ENCODE data around the gene D2HGDH. TPM values are rescaled to one million over a fixed set of nuclear protein-coding genes. Genes with fewer than 3 reads are reported as not detected.

The D2HGDH gene
- total RNA-seq, 4 donors from 2014 or later: 5.3 to 54.4 (median 13.7) TPM

Other genes starting within 250 kb of the D2HGDH start
- 100 to 1,000 TPM in 3 of 4 donors, 10 to 100 TPM in 1; 77.6 to 191 (median 165) TPM for gene STK25, start 226.0 kb upstream of the D2HGDH start, total RNA-seq
- gene BOK, start 175.9 kb upstream of the D2HGDH start, total RNA-seq: 10 to 100 TPM; 22.9 to 31.2 (median 26.4) TPM
- 10 to 100 TPM; 21.2 to 42.7 (median 28.9) TPM for gene THAP4, start 97.5 kb upstream of the D2HGDH start, total RNA-seq
- gene ATG4B, start 96.9 kb upstream of the D2HGDH start, total RNA-seq: 10 to 100 TPM; 14.4 to 99.8 (median 56.7) TPM
- gene DTYMK, start 47.8 kb upstream of the D2HGDH start, total RNA-seq: 10 to 100 TPM in 1 of 4 donors, 1 to 10 TPM in 2, under 1 TPM in 1; 0.59 to 17.8 (median 8.4) TPM
- gene ING5, start 32.6 kb upstream of the D2HGDH start, total RNA-seq: 10 to 100 TPM in 3 of 4 donors, 1 to 10 TPM in 1; 6.8 to 50.0 (median 27.9) TPM
- gene GAL3ST2, start 42.2 kb downstream of the D2HGDH start, total RNA-seq: under 1 TPM in 2 of 4 donors, not detected in 2; 0.21 to 0.29 TPM
- under 1 TPM in 2 of 4 donors, not detected in 2; 0.21 to 0.29 TPM for gene NEU4, start 74.6 kb downstream of the D2HGDH start, total RNA-seq
- under 1 TPM in 1 of 4 donors, not detected in 3; 0.21 TPM for gene PDCD1, start 124.3 kb downstream of the D2HGDH start, total RNA-seq
- gene RTP5, start 135.1 kb downstream of the D2HGDH start, total RNA-seq: under 1 TPM in 1 of 4 donors, not detected in 3; 0.15 TPM

All from uterus (tissue), 4 donors.